WTC11 (cell line): Measurements from ENCODE around the gene DCT.

ENCODE experiments used
- IRF2 ChIP-seq: sonication (generic); formaldehyde crosslinking; IDR thresholded peaks from 2 replicates; pipeline ENCODE4 v1.8.0; 2022; ENCODE audit warnings: low read depth, missing genetic modification reagents, borderline replicate concordance
- JUN ChIP-seq: sonication (generic); formaldehyde crosslinking; IDR thresholded peaks from 2 replicates; pipeline ENCODE4 v1.8.0; 2023; ENCODE audit warnings: mild to moderate bottlenecking, missing genetic modification reagents
- MAX ChIP-seq: sonication (generic); formaldehyde crosslinking; IDR thresholded peaks from 2 replicates; pipeline ENCODE4 v1.8.0; 2022; ENCODE audit warnings: mild to moderate bottlenecking, missing genetic modification reagents
- USF1 ChIP-seq: sonication (generic); formaldehyde crosslinking; IDR thresholded peaks from 2 replicates; pipeline ENCODE4 v1.8.0; 2022; ENCODE audit warnings: mild to moderate bottlenecking, missing genetic modification reagents
- ZBTB43 ChIP-seq: sonication (generic); formaldehyde crosslinking; IDR thresholded peaks from 2 replicates; pipeline ENCODE4 v1.8.1; 2023; ENCODE audit warnings: mild to moderate bottlenecking, missing genetic modification reagents
- ZNF263 ChIP-seq: sonication (generic); formaldehyde crosslinking; IDR thresholded peaks from 2 replicates; pipeline ENCODE4 v1.8.1; 2022; ENCODE audit warnings: low read depth, mild to moderate bottlenecking, moderate library complexity, missing genetic modification reagents
- TF ChIP-seq, protein P1 (sequence below): sonication (generic); formaldehyde crosslinking; IDR thresholded peaks from 2 replicates; pipeline ENCODE4 v1.8.1; 2023; ENCODE audit warnings: mild to moderate bottlenecking, missing genetic modification reagents
- TF ChIP-seq, protein P2 (sequence below): fragments of 200-600 bp; IDR thresholded peaks from 2 replicates; pipeline ENCODE4 v1.8.0; 2022; ENCODE audit warnings: antibody characterized with exemption
- TF ChIP-seq, protein P3 (sequence below): sonication (generic); formaldehyde crosslinking; IDR thresholded peaks from 2 replicates; pipeline ENCODE4 v1.8.1; 2022; ENCODE audit warnings: mild to moderate bottlenecking, missing genetic modification reagents, moderate library complexity, borderline replicate concordance

DNA sequence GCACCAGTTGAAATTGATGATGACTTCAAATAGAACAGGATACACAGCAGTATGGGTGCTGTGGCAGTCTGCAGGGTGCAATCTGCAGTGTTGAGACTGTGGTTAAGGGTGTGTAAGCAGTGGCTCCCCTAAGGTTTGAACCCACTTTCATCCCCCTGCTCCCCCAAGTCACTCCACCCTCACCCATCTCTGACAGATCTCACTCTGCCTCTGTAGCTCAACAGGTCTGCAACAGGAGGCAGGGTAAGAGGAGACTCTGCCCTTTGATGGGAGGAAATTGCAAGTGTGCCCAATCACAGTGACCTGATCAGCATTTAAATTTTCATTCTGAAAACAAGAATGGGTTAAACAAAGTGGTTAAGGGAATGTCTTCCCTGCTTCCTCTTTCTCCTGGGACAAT is 92.4 kb downstream of the DCT start:
- TF ChIP-seq, protein P1, sequence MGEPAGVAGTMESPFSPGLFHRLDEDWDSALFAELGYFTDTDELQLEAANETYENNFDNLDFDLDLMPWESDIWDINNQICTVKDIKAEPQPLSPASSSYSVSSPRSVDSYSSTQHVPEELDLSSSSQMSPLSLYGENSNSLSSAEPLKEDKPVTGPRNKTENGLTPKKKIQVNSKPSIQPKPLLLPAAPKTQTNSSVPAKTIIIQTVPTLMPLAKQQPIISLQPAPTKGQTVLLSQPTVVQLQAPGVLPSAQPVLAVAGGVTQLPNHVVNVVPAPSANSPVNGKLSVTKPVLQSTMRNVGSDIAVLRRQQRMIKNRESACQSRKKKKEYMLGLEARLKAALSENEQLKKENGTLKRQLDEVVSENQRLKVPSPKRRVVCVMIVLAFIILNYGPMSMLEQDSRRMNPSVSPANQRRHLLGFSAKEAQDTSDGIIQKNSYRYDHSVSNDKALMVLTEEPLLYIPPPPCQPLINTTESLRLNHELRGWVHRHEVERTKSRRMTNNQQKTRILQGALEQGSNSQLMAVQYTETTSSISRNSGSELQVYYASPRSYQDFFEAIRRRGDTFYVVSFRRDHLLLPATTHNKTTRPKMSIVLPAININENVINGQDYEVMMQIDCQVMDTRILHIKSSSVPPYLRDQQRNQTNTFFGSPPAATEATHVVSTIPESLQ (CRISPR knock-in tag), result no peak
- TF ChIP-seq, protein P2, sequence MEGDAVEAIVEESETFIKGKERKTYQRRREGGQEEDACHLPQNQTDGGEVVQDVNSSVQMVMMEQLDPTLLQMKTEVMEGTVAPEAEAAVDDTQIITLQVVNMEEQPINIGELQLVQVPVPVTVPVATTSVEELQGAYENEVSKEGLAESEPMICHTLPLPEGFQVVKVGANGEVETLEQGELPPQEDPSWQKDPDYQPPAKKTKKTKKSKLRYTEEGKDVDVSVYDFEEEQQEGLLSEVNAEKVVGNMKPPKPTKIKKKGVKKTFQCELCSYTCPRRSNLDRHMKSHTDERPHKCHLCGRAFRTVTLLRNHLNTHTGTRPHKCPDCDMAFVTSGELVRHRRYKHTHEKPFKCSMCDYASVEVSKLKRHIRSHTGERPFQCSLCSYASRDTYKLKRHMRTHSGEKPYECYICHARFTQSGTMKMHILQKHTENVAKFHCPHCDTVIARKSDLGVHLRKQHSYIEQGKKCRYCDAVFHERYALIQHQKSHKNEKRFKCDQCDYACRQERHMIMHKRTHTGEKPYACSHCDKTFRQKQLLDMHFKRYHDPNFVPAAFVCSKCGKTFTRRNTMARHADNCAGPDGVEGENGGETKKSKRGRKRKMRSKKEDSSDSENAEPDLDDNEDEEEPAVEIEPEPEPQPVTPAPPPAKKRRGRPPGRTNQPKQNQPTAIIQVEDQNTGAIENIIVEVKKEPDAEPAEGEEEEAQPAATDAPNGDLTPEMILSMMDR, result no peak
- TF ChIP-seq ZNF263 (CRISPR knock-in tag) (no peak), IRF2 (no peak), MAX (CRISPR knock-in tag) (no peak), JUN (CRISPR knock-in tag) (no peak), ZBTB43 (CRISPR knock-in tag) (no peak), USF1 (CRISPR knock-in tag) (no peak)
- TF ChIP-seq, protein P3, sequence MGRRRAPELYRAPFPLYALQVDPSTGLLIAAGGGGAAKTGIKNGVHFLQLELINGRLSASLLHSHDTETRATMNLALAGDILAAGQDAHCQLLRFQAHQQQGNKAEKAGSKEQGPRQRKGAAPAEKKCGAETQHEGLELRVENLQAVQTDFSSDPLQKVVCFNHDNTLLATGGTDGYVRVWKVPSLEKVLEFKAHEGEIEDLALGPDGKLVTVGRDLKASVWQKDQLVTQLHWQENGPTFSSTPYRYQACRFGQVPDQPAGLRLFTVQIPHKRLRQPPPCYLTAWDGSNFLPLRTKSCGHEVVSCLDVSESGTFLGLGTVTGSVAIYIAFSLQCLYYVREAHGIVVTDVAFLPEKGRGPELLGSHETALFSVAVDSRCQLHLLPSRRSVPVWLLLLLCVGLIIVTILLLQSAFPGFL (CRISPR knock-in tag), result no peak
